ENCODE measurements around the gene NELFA. TPM values are rescaled to one million over a fixed set of nuclear protein-coding genes. Genes with fewer than 3 reads are reported as not detected.

The NELFA gene
- 10 to 100 TPM; 22.0 to 80.4 (median 31.8) TPM for total RNA-seq

GRCh38 chr4:2008921-2009650 is at the start of gene NELFA:
NELFA (minus strand) TSS chr4:2008974; CDS start chr4:2008959, 15 bp downstream.
- H3K27ac ChIP-seq = peak within 1 kb of the TSS; percentile 96 to 98 (median 96)
- H3K9me3 ChIP-seq = no peaks in the 10 kb centered on the region
- TF ChIP-seq, protein P1, sequence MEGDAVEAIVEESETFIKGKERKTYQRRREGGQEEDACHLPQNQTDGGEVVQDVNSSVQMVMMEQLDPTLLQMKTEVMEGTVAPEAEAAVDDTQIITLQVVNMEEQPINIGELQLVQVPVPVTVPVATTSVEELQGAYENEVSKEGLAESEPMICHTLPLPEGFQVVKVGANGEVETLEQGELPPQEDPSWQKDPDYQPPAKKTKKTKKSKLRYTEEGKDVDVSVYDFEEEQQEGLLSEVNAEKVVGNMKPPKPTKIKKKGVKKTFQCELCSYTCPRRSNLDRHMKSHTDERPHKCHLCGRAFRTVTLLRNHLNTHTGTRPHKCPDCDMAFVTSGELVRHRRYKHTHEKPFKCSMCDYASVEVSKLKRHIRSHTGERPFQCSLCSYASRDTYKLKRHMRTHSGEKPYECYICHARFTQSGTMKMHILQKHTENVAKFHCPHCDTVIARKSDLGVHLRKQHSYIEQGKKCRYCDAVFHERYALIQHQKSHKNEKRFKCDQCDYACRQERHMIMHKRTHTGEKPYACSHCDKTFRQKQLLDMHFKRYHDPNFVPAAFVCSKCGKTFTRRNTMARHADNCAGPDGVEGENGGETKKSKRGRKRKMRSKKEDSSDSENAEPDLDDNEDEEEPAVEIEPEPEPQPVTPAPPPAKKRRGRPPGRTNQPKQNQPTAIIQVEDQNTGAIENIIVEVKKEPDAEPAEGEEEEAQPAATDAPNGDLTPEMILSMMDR (IDR thresholded peaks at IDR 0.05) = peak; percentile 37 to 89 (median 69)
- TF ChIP-seq EP300 (IDR thresholded peaks at IDR 0.05; ENCODE audit: low read depth) (no peak), POLR2AphosphoS5 (IDR thresholded peaks at IDR 0.05) (peak; percentile 88 to 96 (median 96)), POLR2A (IDR thresholded peaks at IDR 0.05) (peak; percentile 89)
- H3K36me3 ChIP-seq = peaks cover 0 to 3% (median 0%) of the 10 kb centered on the region in 4 donors
- H3K4me3 ChIP-seq = peak within 1 kb of the TSS; percentile 49 to 97 (median 78)
- H3K27me3 ChIP-seq = no peaks in the 10 kb centered on the region
- intact Hi-C loops (cut with DNase I; ENCODE audit: low total_unique reads) (no loop called here), in situ Hi-C loops (cut with MboI; ENCODE audit: low pct_ligation_motif_present in 1 of 4, low pct_unique_long_range_greater_than_20kb in 1 of 4, low sequenced_read_pairs in 3 of 4) (no loop called here)
- WGBS, 2 donors (ENCODE audit: low coverage in 1 of 2) = 0% methylated on average over 38 of the region's 95 CpGs; no CpG with 5 or more reads in 1 of the 2 donors
- DNase-seq = peak; percentile 97
- H3K4me1 ChIP-seq = peaks cover 0 to 24% (median 15%) of the 10 kb centered on the region in 4 donors

- no peak for DNase-seq
- intact Hi-C loops (cut with DNase I; ENCODE audit: low total_unique reads) = no loop called here
- WGBS, 2 donors (ENCODE audit: low coverage in 1 of 2) = 58 to 72% methylated on average over 13 to 26 of the region's 26 CpGs
- Histone ChIP-seq H3K9me3 (no peaks in the 10 kb centered on the region), H3K4me1 (peaks cover 0 to 20% (median 11%) of the 10 kb centered on the region in 4 donors), H3K4me3 (no peak overlapping the region), H3K36me3 (no peaks in the 10 kb centered on the region), H3K27ac (no peak overlapping the region), H3K27me3 (peaks cover 89% of the 10 kb centered on the region)
- TF ChIP-seq POLR2A (IDR thresholded peaks at IDR 0.05) (no peak), EP300 (IDR thresholded peaks at IDR 0.05; ENCODE audit: low read depth) (no peak), POLR2AphosphoS5 (IDR thresholded peaks at IDR 0.05) (no peak)
- TF ChIP-seq, protein P1 (IDR thresholded peaks at IDR 0.05) = no peak
- in situ Hi-C loops (cut with MboI; ENCODE audit: low pct_ligation_motif_present in 1 of 4, low pct_unique_long_range_greater_than_20kb in 1 of 4, low sequenced_read_pairs in 3 of 4) = no loop called here
Measured at GRCh38 chr4:2057382-2058065, 48.8 kb upstream of the NELFA start.

- in situ Hi-C loops (cut with MboI; ENCODE audit: low pct_ligation_motif_present in 1 of 4, low pct_unique_long_range_greater_than_20kb in 1 of 4, low sequenced_read_pairs in 3 of 4) (no loop called here), intact Hi-C loops (cut with DNase I; ENCODE audit: low total_unique reads) (no loop called here)
- Histone ChIP-seq H3K4me3 (no peak overlapping the region), H3K36me3 (no peaks in the 10 kb centered on the region), H3K9me3 (no peaks in the 10 kb centered on the region), H3K27me3 (peaks cover 86% of the 10 kb centered on the region), H3K27ac (no peak overlapping the region), H3K4me1 (peaks cover 0 to 7% (median 3%) of the 10 kb centered on the region in 4 donors)
- TF ChIP-seq, protein P1 (IDR thresholded peaks at IDR 0.05) = no peak
- TF ChIP-seq EP300 (IDR thresholded peaks at IDR 0.05; ENCODE audit: low read depth) (no peak), POLR2A (IDR thresholded peaks at IDR 0.05) (no peak), POLR2AphosphoS5 (IDR thresholded peaks at IDR 0.05) (no peak)
- no peak for DNase-seq
- 59 to 71% methylated on average over 5 to 6 of the region's 6 CpGs for WGBS, 2 donors (ENCODE audit: low coverage in 1 of 2)
Measured at GRCh38 chr4:2054217-2054616, 45.4 kb upstream of the NELFA start.

DNA sequence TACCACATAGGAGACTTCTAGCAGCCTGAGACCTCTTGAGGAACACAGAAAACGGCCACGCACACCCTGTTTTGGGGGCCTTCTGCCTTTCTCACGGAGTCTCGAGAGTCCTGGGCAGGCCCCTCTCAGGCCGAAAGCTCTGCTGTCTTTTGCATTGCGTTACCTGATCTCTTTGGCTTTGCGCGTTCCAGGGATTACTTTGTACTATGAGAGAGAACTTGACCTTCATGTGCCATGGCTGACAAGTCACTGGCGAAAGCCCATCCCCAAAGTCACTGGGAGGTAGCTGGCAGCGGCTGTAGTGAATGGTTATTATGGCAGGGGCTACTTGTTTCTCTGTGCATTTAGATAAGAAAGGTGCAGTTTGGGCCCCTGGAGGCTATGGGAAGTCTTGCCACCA is 42.3 kb upstream of the NELFA start:
- no peak overlapping the region for H3K4me3 ChIP-seq
- H3K27me3 ChIP-seq = peaks cover 84% of the 10 kb centered on the region
- intact Hi-C loops (cut with DNase I; ENCODE audit: low total_unique reads) (no loop called here), in situ Hi-C loops (cut with MboI; ENCODE audit: low pct_ligation_motif_present in 1 of 4, low pct_unique_long_range_greater_than_20kb in 1 of 4, low sequenced_read_pairs in 3 of 4) (no loop called here)
- 72 to 79% methylated on average over 6 to 10 of the region's 10 CpGs for WGBS, 2 donors (ENCODE audit: low coverage in 1 of 2)
- no peaks in the 10 kb centered on the region for H3K36me3 ChIP-seq
- no peaks in the 10 kb centered on the region for H3K9me3 ChIP-seq
- no peak for TF ChIP-seq POLR2AphosphoS5 (IDR thresholded peaks at IDR 0.05)
- no peak for TF ChIP-seq EP300 (IDR thresholded peaks at IDR 0.05; ENCODE audit: low read depth)
- TF ChIP-seq POLR2A (IDR thresholded peaks at IDR 0.05) = no peak
- TF ChIP-seq, protein P1 (IDR thresholded peaks at IDR 0.05) = no peak
- peaks cover 0 to 5% (median 0%) of the 10 kb centered on the region in 4 donors for H3K4me1 ChIP-seq
- H3K27ac ChIP-seq = no peak overlapping the region
- no peak for DNase-seq

Data from transverse colon (tissue), 4 donors.